ENCODE results near the gene HSF5.
"Not testable (repeated sequence)": the region's sequence is repeated elsewhere in the genome, so short reads cannot be mapped to it uniquely, and the experiment has no call there.

The HSF5 gene

DNA sequence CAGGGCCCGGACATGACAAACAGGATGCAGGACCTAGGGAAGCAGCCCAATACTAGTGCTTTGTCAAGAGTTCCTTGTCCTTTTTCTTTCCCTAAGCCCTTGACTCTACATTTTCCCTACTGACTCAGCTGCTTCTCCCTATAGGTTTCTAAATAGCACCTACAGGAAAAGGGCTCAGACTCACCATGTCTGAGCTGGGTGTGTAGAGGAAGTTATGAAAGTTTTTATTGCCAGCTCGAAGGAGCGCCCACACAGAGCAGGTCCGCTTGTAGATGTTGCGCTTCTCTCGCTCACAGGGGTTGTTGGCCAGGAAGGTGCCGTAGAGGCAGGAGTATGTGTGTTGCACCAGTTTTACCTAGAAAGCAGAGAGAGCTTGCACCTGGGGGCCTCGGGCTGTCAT lies 15.7 kb upstream of the HSF5 start:
- ATAC-seq (ENCODE audit: low read depth) (no peak), DNase-seq (ENCODE audit: low spot score) (no peak)
- Histone ChIP-seq H3K9me3 (ENCODE audit: severe bottlenecking) (no peaks in the 10 kb centered on the region), H3K27ac (ENCODE audit: poor library complexity, severe bottlenecking) (no peak overlapping the region), H3K4me1 (ENCODE audit: insufficient read depth, poor library complexity, severe bottlenecking) (no peaks in the 10 kb centered on the region), H3K27me3 (ENCODE audit: insufficient read depth, poor library complexity, severe bottlenecking) (no peaks in the 10 kb centered on the region), H3K4me3 (ENCODE audit: severe bottlenecking) (no peak overlapping the region), H3K36me3 (ENCODE audit: low read depth) (peaks cover 96% of the 10 kb centered on the region)
- TF ChIP-seq, protein P1, sequence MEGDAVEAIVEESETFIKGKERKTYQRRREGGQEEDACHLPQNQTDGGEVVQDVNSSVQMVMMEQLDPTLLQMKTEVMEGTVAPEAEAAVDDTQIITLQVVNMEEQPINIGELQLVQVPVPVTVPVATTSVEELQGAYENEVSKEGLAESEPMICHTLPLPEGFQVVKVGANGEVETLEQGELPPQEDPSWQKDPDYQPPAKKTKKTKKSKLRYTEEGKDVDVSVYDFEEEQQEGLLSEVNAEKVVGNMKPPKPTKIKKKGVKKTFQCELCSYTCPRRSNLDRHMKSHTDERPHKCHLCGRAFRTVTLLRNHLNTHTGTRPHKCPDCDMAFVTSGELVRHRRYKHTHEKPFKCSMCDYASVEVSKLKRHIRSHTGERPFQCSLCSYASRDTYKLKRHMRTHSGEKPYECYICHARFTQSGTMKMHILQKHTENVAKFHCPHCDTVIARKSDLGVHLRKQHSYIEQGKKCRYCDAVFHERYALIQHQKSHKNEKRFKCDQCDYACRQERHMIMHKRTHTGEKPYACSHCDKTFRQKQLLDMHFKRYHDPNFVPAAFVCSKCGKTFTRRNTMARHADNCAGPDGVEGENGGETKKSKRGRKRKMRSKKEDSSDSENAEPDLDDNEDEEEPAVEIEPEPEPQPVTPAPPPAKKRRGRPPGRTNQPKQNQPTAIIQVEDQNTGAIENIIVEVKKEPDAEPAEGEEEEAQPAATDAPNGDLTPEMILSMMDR (IDR thresholded peaks at IDR 0.05; ENCODE audit: poor library complexity, severe bottlenecking), result no peak

GRCh38 chr17:58503134-58503533 lies 14.9 kb upstream of the HSF5 start:
- not testable (repeated sequence) for H3K27ac ChIP-seq (ENCODE audit: poor library complexity, severe bottlenecking); ATAC-seq (ENCODE audit: low read depth); H3K4me3 ChIP-seq (ENCODE audit: severe bottlenecking); H3K9me3 ChIP-seq (ENCODE audit: severe bottlenecking); H3K4me1 ChIP-seq (ENCODE audit: insufficient read depth, poor library complexity, severe bottlenecking); H3K27me3 ChIP-seq (ENCODE audit: insufficient read depth, poor library complexity, severe bottlenecking); DNase-seq (ENCODE audit: low spot score)
- H3K36me3 ChIP-seq (ENCODE audit: low read depth), result peaks cover 93% of the 10 kb centered on the region

DNA sequence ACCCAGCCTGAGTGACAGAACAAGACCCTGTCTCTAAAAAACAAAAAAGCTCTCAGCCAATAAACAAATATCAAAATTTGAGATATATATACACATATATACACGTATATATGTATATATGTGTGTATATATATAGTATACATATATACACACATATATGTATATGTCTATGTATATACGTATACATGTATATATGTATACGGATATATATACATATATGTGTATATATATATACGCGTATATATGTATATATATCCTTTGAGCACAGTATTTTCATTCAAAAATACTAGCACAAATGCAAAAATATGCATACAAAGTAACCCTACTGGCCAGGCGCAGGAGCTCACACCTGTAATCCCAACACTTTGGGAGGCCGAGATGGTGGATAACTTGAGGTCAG lies 13.2 kb upstream of the HSF5 start:
- DNase-seq (ENCODE audit: low spot score), result no peak
- TF ChIP-seq, protein P1 (IDR thresholded peaks at IDR 0.05; ENCODE audit: poor library complexity, severe bottlenecking), result no peak

DNA sequence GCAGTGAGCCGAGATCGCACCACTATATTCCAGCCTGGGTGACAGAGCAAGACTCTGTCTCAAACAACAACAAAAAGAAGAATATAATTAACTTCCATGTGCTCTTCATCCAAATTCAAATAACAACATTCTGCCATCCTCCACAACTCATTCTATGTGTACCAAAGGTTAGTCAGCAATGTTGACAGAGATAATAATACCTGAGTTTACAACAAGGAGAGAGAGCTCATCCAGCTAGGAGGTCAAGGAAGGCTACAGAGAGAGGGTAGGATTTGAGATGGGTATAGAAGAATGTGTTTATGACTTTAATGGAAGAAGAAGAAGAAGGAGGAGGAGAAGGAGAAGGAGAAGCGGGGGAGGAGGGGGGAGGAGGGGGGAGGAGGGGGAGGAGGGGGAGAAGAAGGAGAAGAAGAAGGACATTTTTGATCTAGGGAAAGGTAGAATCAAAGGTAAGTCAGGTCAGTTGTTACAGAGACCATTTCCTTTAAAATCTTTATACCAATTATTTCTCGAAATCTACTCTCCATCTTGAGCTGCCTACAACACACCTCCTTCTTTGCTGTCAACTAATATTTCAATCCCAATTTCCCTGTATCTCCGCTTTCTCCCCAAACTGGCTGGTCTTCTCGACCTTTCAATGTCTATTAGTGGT lies 10.1 kb upstream of the HSF5 start:
- H3K36me3 ChIP-seq (ENCODE audit: low read depth), result peaks cover 92% of the 10 kb centered on the region
- ATAC-seq (ENCODE audit: low read depth) (no peak), DNase-seq (ENCODE audit: low spot score) (no peak)
- no peaks in the 10 kb centered on the region for H3K4me1 ChIP-seq (ENCODE audit: insufficient read depth, poor library complexity, severe bottlenecking)
- H3K4me3 ChIP-seq (ENCODE audit: severe bottlenecking), result no peak overlapping the region
- H3K27me3 ChIP-seq (ENCODE audit: insufficient read depth, poor library complexity, severe bottlenecking), result no peaks in the 10 kb centered on the region
- no peak overlapping the region for H3K27ac ChIP-seq (ENCODE audit: poor library complexity, severe bottlenecking)
- H3K9me3 ChIP-seq (ENCODE audit: severe bottlenecking), result no peaks in the 10 kb centered on the region
- TF ChIP-seq, protein P1 (IDR thresholded peaks at IDR 0.05; ENCODE audit: poor library complexity, severe bottlenecking), result no peak

More for the DNA sequence above, 13.2 kb upstream of the HSF5 start:
- Histone ChIP-seq H3K9me3 (ENCODE audit: severe bottlenecking) (no peaks in the 10 kb centered on the region), H3K4me3 (ENCODE audit: severe bottlenecking) (no peak overlapping the region), H3K4me1 (ENCODE audit: insufficient read depth, poor library complexity, severe bottlenecking) (no peaks in the 10 kb centered on the region), H3K36me3 (ENCODE audit: low read depth) (peaks cover 93% of the 10 kb centered on the region), H3K27me3 (ENCODE audit: insufficient read depth, poor library complexity, severe bottlenecking) (no peaks in the 10 kb centered on the region), H3K27ac (ENCODE audit: poor library complexity, severe bottlenecking) (no peak overlapping the region)
- no peak for ATAC-seq (ENCODE audit: low read depth)

GRCh38 chr17:58493506-58493905 lies 5.3 kb upstream of the HSF5 start:
- TF ChIP-seq, protein P1 (IDR thresholded peaks at IDR 0.05; ENCODE audit: poor library complexity, severe bottlenecking), result no peak
- no peaks in the 10 kb centered on the region for H3K9me3 ChIP-seq (ENCODE audit: severe bottlenecking)
- no peak overlapping the region for H3K27ac ChIP-seq (ENCODE audit: poor library complexity, severe bottlenecking)
- ATAC-seq (ENCODE audit: low read depth) (no peak), DNase-seq (ENCODE audit: low spot score) (no peak)
- peaks cover 96% of the 10 kb centered on the region for H3K36me3 ChIP-seq (ENCODE audit: low read depth)
- H3K4me3 ChIP-seq (ENCODE audit: severe bottlenecking), result no peak overlapping the region
- no peaks in the 10 kb centered on the region for H3K4me1 ChIP-seq (ENCODE audit: insufficient read depth, poor library complexity, severe bottlenecking)
- H3K27me3 ChIP-seq (ENCODE audit: insufficient read depth, poor library complexity, severe bottlenecking), result no peaks in the 10 kb centered on the region

Data from RWPE2 (cell line).